H1 (cell line): ENCODE measurements around the gene DPEP2.

Experiments used
- CTCF ChIP-seq, 3 experiments: IDR thresholded peaks; 1 replicate in 2 of 3; 2 replicates in 1 of 3; pipeline versions ENCODE4 v1.5.1 to v1.6.1; 2011; ENCODE audit warnings: low read length in 3 of 3, mild to moderate bottlenecking in 3 of 3, inconsistent platforms in 2 of 3, low read depth in 1 of 3, moderate library complexity in 1 of 3; ENCODE audit not compliant: insufficient read depth in 1 of 3; ENCODE audit errors: control extremely low read depth in 1 of 3
- EGR1 ChIP-seq: IDR thresholded peaks from 2 replicates; pipeline ENCODE4 v1.6.1; 2011; ENCODE audit warnings: low read depth, low read length, borderline replicate concordance
- FOSL1 ChIP-seq: IDR thresholded peaks from 2 replicates; pipeline ENCODE4 v1.6.1; 2011; ENCODE audit warnings: mild to moderate bottlenecking, low read depth, low read length, moderate library complexity; ENCODE audit not compliant: insufficient read depth
- GABPA ChIP-seq: IDR thresholded peaks from 2 replicates; pipeline ENCODE4 v1.6.1; 2011; ENCODE audit warnings: mild to moderate bottlenecking, low read length, moderate library complexity, borderline replicate concordance; ENCODE audit not compliant: insufficient read depth
- RNF2 ChIP-seq: fragments of 200-900, 300-1000 bp; sonication (generic); IDR thresholded peaks from 2 replicates; pipeline ENCODE4 v1.7.1; 2016; ENCODE audit warnings: borderline replicate concordance, low read depth, mild to moderate bottlenecking, antibody characterized with exemption, low read length; ENCODE audit not compliant: poor library complexity, severe bottlenecking; ENCODE audit errors: missing control alignments
- SP2 ChIP-seq: IDR thresholded peaks from 2 replicates; pipeline ENCODE4 v1.6.1; 2012; ENCODE audit warnings: mild to moderate bottlenecking, low read length, inconsistent platforms
- TAF1 ChIP-seq: IDR thresholded peaks from 2 replicates; pipeline ENCODE4 v1.6.1; 2011; ENCODE audit warnings: mild to moderate bottlenecking, low read depth, low read length
- TCF12 ChIP-seq: IDR thresholded peaks from 2 replicates; pipeline ENCODE4 v1.6.1; 2011; ENCODE audit warnings: low read depth, mild to moderate bottlenecking, low read length
- USF2 ChIP-seq: IDR thresholded peaks from 2 replicates; pipeline ENCODE4 v1.6.1; 2011; ENCODE audit warnings: low read length, improper control_type of control experiment

GRCh38 chr16:67976205-67976604, 23.1 kb downstream of the DPEP2 start:
- no peak for TF ChIP-seq CTCF (IDR thresholded peaks at IDR 0.05; ENCODE audit: control extremely low read depth in 1 of 3, insufficient read depth in 1 of 3, low read depth in 1 of 3, low read length in 3 of 3)
- no peak for TF ChIP-seq GABPA
- TF ChIP-seq EGR1: no peak
- TF ChIP-seq TCF12: no peak
- no peak for TF ChIP-seq USF2
- TF ChIP-seq FOSL1: no peak
- TF ChIP-seq RNF2: no peak
- TF ChIP-seq TAF1: no peak
- TF ChIP-seq SP2: no peak
